ENCODE results near the gene ZBTB25.

DNA sequence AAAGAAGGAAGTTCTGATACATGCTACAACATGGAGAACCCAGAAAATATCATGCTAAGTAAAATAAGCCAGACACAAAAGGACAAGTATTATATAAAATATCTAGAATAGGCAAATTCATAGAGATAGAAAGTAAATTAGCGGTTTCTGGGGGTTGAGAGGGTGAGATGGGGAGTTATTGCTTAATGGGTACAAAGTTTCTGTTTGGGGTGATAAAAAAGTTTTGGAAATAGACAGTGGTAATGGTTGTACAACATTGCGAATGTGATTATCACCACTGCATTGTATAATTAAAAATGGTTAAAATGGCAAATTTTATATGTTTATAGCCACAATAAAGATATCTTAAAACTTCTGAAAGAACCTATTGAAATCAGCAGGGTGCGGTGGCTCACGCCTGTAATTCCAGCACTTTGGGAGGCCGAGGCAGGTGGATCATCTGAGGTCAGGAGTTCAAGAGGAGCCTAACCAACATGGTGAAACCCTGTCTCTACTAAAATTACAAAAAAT lies 15.0 kb downstream of the ZBTB25 start:
- TF ChIP-seq, protein P1, sequence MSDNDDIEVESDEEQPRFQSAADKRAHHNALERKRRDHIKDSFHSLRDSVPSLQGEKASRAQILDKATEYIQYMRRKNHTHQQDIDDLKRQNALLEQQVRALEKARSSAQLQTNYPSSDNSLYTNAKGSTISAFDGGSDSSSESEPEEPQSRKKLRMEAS (IDR thresholded peaks at IDR 0.05; ENCODE audit: low read depth, low read length), result no peak
- TF ChIP-seq, protein P2, sequence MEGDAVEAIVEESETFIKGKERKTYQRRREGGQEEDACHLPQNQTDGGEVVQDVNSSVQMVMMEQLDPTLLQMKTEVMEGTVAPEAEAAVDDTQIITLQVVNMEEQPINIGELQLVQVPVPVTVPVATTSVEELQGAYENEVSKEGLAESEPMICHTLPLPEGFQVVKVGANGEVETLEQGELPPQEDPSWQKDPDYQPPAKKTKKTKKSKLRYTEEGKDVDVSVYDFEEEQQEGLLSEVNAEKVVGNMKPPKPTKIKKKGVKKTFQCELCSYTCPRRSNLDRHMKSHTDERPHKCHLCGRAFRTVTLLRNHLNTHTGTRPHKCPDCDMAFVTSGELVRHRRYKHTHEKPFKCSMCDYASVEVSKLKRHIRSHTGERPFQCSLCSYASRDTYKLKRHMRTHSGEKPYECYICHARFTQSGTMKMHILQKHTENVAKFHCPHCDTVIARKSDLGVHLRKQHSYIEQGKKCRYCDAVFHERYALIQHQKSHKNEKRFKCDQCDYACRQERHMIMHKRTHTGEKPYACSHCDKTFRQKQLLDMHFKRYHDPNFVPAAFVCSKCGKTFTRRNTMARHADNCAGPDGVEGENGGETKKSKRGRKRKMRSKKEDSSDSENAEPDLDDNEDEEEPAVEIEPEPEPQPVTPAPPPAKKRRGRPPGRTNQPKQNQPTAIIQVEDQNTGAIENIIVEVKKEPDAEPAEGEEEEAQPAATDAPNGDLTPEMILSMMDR (IDR thresholded peaks at IDR 0.05; ENCODE audit: low read depth, low read length), result no peak
- TF ChIP-seq POLR2A (IDR thresholded peaks at IDR 0.05; ENCODE audit: extremely low read depth, insufficient read length) (no peak), MYC (IDR thresholded peaks at IDR 0.05; ENCODE audit: low read depth, low read length) (no peak)
